GM12878 (cell line): ENCODE measurements around the gene RGP1. TPM values are rescaled to one million over a fixed set of nuclear protein-coding genes. Genes with fewer than 3 reads are reported as not detected.
A peak's percentile ranks its signal among the peaks of the same experiment; 100 is the strongest.

Experiments
- ATAC-seq: fragments of 200-7000 bp; cut with Tn5 transposase; 3 replicates; pipeline ENCODE4 v1.9.1; 2020; ENCODE audit warnings: mild to moderate bottlenecking, moderate library complexity
- BruUV-seq: library from RNA; stranded (reverse); fragments of 400-500 nt; replicated peaks from 2 replicates; lab custom pipeline; 2021; lab: Mats Ljungman, UMichigan
- CTCF ChIA-PET: fragments of 300-600 bp; sonication (Branson Sonifier 250); formaldehyde crosslinking; extraction: SDS; loops from one replicate; lab custom pipeline; 2021; ENCODE audit warnings: inconsistent platforms; lab: Yijun Ruan, JAX
- POLR2A ChIA-PET: fragments of 350-600 bp; formaldehyde crosslinking; extraction: SDS; loops from one replicate; lab custom pipeline; 2021; ENCODE audit warnings: inconsistent platforms; lab: Charles Lee
- RAD21 ChIA-PET: fragments of 300-600 bp; sonication (Branson Sonifier 250); formaldehyde crosslinking; loops from one replicate; lab custom pipeline; 2023; ENCODE audit warnings: antibody characterized with exemption; ENCODE audit not compliant: unreplicated experiment; lab: Charles Lee
- SMC1A ChIA-PET: fragments of 300-600 bp; sonication (Branson Sonifier 250); formaldehyde crosslinking; loops from one replicate; lab custom pipeline; 2023; ENCODE audit not compliant: unreplicated experiment, uncharacterized antibody; lab: Charles Lee
- DNase-seq: peaks from one replicate; pipeline ENCODE4 v3.0.0-alpha.2; 2011; ENCODE audit warnings: low read depth, low spot score
- FAIRE-seq: peaks from 3 replicates; lab custom pipeline; 2011; peaks lifted over from hg19 to GRCh38; lab: Jason Lieb, UNC
- H2AFZ ChIP-seq: 2 replicates; pipeline ENCODE4 v1.6.0; 2011; ENCODE audit warnings: low read depth, low read length, control low read depth; ENCODE audit not compliant: control insufficient read depth
- H3K27ac ChIP-seq: 2 replicates; pipeline ENCODE4 v1.5.1; 2011; ENCODE audit warnings: control low read depth; ENCODE audit not compliant: control insufficient read depth, insufficient read depth
- H3K27me3 ChIP-seq, 2 experiments: replicated peaks in 1 of 2; 2 replicates each; pipeline versions ENCODE4 v1.6.0 to v1.6.1; 2011; ENCODE audit warnings: low read length in 1 of 2; ENCODE audit not compliant: control insufficient read depth in 2 of 2, insufficient read depth in 2 of 2
- H3K36me3 ChIP-seq, 2 experiments: 2 replicates each; pipeline ENCODE4 v1.5.1; 2011; ENCODE audit warnings: low read length in 1 of 2; ENCODE audit not compliant: control insufficient read depth in 2 of 2, insufficient read depth in 2 of 2
- H3K4me1 ChIP-seq: 2 replicates; pipeline ENCODE4 v1.6.1; 2011; ENCODE audit warnings: mild to moderate bottlenecking, low read length, moderate library complexity, mixed read lengths; ENCODE audit not compliant: control insufficient read depth, insufficient read depth
- H3K4me2 ChIP-seq: 2 replicates; pipeline ENCODE4 v1.6.0; 2011; ENCODE audit warnings: control low read depth; ENCODE audit not compliant: control insufficient read depth, insufficient read depth
- H3K4me3 ChIP-seq: fragments of 200-600 bp; sonication (generic); 2 replicates; pipeline ENCODE4 v1.5.1; 2016
- H3K79me2 ChIP-seq: 2 replicates; pipeline ENCODE4 v1.6.0; 2011; ENCODE audit warnings: low read length; ENCODE audit not compliant: control insufficient read depth, insufficient read depth
- H3K9ac ChIP-seq: 2 replicates; pipeline ENCODE4 v1.8.0; 2011; ENCODE audit warnings: low read length, control low read depth, mixed read lengths; ENCODE audit not compliant: control insufficient read depth, insufficient read depth
- H3K9me3 ChIP-seq: replicated peaks from 3 replicates; pipeline ENCODE4 v1.5.1; 2011; ENCODE audit warnings: mild to moderate bottlenecking, low read length; ENCODE audit not compliant: control insufficient read depth, insufficient read depth
- H4K20me1 ChIP-seq: 2 replicates; pipeline ENCODE4 v1.6.0; 2011; ENCODE audit not compliant: control insufficient read depth, insufficient read depth
- BCLAF1 ChIP-seq: fragments of 450-650 bp; IDR thresholded peaks from 2 replicates; pipeline ENCODE4 v1.6.1; 2017; ENCODE audit warnings: antibody characterized with exemption, mild to moderate bottlenecking, moderate library complexity
- BHLHE40 ChIP-seq, 2 experiments: fragments of 450-650 bp in 1 of 2; IDR thresholded peaks; 2 replicates each; pipeline ENCODE4 v1.6.1; 2011 to 2017; ENCODE audit warnings: low read depth in 2 of 2, borderline replicate concordance in 1 of 2, improper control_type of control experiment in 1 of 2, low read length in 1 of 2, mild to moderate bottlenecking in 1 of 2
- CBX5 ChIP-seq: sonication (generic); IDR thresholded peaks from 2 replicates; pipeline ENCODE4 v1.6.1; 2016; ENCODE audit warnings: low read depth, moderate library complexity, mild to moderate bottlenecking, inconsistent platforms
- DPF2 ChIP-seq: fragments of 450-650 bp; IDR thresholded peaks from 2 replicates; pipeline ENCODE4 v1.6.1; 2017; ENCODE audit warnings: mild to moderate bottlenecking
- IKZF1 ChIP-seq: fragments of 450-650 bp; conservative IDR thresholded peaks from 2 replicates; pipeline ENCODE4 v1.6.1; 2017; ENCODE audit warnings: antibody characterized with exemption, mild to moderate bottlenecking
- IRF3 ChIP-seq: fragments of 450-650 bp; IDR thresholded peaks from 2 replicates; pipeline ENCODE4 v1.6.1; 2014; ENCODE audit warnings: mild to moderate bottlenecking
- NBN ChIP-seq: fragments of 450-650 bp; IDR thresholded peaks from 2 replicates; pipeline ENCODE4 v1.6.1; 2016
- NR2C2 ChIP-seq: IDR thresholded peaks from 2 replicates; pipeline ENCODE4 v1.6.1; 2011; ENCODE audit warnings: borderline replicate concordance, low read depth; ENCODE audit not compliant: control insufficient read depth, insufficient read length
- SP1 ChIP-seq: IDR thresholded peaks from one replicate; pipeline ENCODE4 v1.6.1; 2011; ENCODE audit warnings: low read depth, low read length
- SUZ12 ChIP-seq: fragments of 200-600 bp; sonication (generic); IDR thresholded peaks from one replicate; pipeline ENCODE4 v1.6.1; 2018; ENCODE audit warnings: antibody characterized with exemption, mild to moderate bottlenecking; ENCODE audit not compliant: unreplicated experiment
- TARDBP ChIP-seq: IDR thresholded peaks from 2 replicates; pipeline ENCODE4 v1.6.1; 2016; ENCODE audit warnings: borderline replicate concordance
- WRNIP1 ChIP-seq: IDR thresholded peaks from 2 replicates; pipeline ENCODE4 v1.6.1; 2011; ENCODE audit warnings: low read depth, low read length, improper control_type of control experiment, borderline replicate concordance
- YBX1 ChIP-seq: fragments of 450-650 bp; IDR thresholded peaks from 2 replicates; pipeline ENCODE4 v1.6.1; 2016; ENCODE audit warnings: antibody characterized with exemption
- YY1 ChIP-seq: IDR thresholded peaks from 2 replicates; pipeline ENCODE4 v1.6.1; 2011; ENCODE audit warnings: low read depth, mild to moderate bottlenecking, low read length
- WGBS: methylation state at CpG from one replicate; pipeline ENCODE4 v1.1.6; 2016; ENCODE audit warnings: low lambda C conversion rate; ENCODE audit not compliant: insufficient replicate concordance, insufficient coverage; ENCODE audit errors: missing lambda C conversion rate; 5-methylcytosine and 5-hydroxymethylcytosine counted together
- in situ Hi-C: fragments of 300-500 bp; cut with MboI; formaldehyde crosslinking; loops from 9 replicates; pipeline ENCODE4 v1.14.3; 2018; ENCODE audit warnings: mixed read lengths
- intact Hi-C: fragments of 100-400 bp; cut with micrococcal nuclease; formaldehyde crosslinking; loops from one replicate; pipeline ENCODE4 v1.14.2; 2022; ENCODE audit not compliant: unreplicated experiment
- polyA plus RNA-seq, 11 experiments: library from polyadenylated mRNA; depleted of rRNA in 4 of 11; unstranded in 6 of 11; stranded (reverse) in 5 of 11; fragments of >200 nt; fragmentation: Nextera tagmentation in 4 of 11; fragmentation: Illumina TruSeq in 1 of 11; extraction: Ambion mirVana in 4 of 11; extraction: Trizol in 1 of 11; gene quantifications; 1 replicate in 1 of 11; 2 replicates in 10 of 11; pipeline versions ENCODE4 v1.2.1 to v1.2.3, GENCODE V29; 2011 to 2016; ENCODE audit warnings: inconsistent platforms in 2 of 11, missing spikeins in 2 of 11, low read depth in 1 of 11
- total RNA-seq, 4 experiments: library from RNA; depleted of rRNA in 3 of 4; stranded (reverse); fragments of >200 nt in 3 of 4; fragmentation: Illumina TruSeq in 1 of 4; extraction: Trizol in 1 of 4; gene quantifications; 2 replicates each; pipeline versions ENCODE4 v1.2.1 to v1.2.3, GENCODE V29; 2013 to 2021
- TF ChIP-seq, protein P1 (sequence below): fragments of 450-650 bp; formaldehyde crosslinking; IDR thresholded peaks from 2 replicates; pipeline ENCODE4 v1.5.0; 2022; ENCODE audit warnings: mild to moderate bottlenecking, missing genetic modification characterization

Gene RGP1
- total and polyA plus RNA-seq, 10 of the 15 experiments (the other 5 are each of a cell fraction or from before 2014, with no cell fraction given), result 0.44 to 14.9 (median 7.4) TPM

DNA sequence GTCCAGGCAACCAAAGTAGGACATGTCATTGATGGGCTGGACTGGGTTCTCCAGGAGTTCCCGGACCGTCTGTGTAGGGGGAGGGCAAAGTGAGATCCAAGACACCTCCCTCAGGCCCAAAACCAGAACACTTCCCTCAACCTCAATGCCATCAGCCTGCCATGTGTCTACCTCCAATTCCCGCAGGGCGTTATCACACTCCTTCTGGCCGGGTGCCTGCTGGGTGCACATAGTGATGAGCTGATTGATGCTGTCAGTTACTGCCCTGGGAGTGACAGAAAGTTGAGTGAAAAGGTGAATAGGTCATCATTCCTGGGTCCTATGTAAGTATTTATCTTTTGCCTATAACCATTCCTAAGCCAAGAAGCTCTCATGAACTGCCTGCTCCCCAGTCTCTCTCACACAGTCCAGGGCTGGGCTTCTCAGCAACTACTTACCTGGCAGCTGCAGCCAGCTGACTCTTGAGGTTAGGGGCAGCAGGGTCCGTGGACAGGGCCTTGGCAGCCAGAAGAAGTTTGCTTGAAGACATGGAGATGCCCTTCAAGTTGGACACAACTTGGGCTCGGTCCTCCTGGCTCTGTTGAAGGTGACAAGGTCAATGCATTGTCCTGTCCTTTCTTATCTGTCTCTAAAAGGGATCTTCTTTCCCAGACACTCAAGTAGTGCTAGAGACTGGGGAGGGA, 38.1 kb upstream of the RGP1 start:
- WGBS, result 96% methylated on average over 7 of the region's 7 CpGs
- Histone ChIP-seq H3K27ac (no peak overlapping the region), H3K9ac (no peak overlapping the region), H2AFZ (no peak overlapping the region), H3K4me1 (peaks cover 14% of the 10 kb centered on the region), H3K36me3 (peaks cover 45 to 49% of the 10 kb centered on the region in 2 experiments), H3K4me3 (no peak overlapping the region), H3K79me2 (no peaks in the 10 kb centered on the region), H3K27me3 (no peaks in the 10 kb centered on the region), H3K4me2 (no peak overlapping the region), H3K9me3 (no peaks in the 10 kb centered on the region), H4K20me1 (no peaks in the 10 kb centered on the region)
- ChIA-PET RAD21 (no interaction called here), POLR2A (interaction anchor here (3.5 kb wide), 1 partner anchor 17 kb away, joined by 14 read pairs; no protein-coding TSS in a partner anchor), SMC1A (interaction anchor here (0.6 to 2.7 kb wide), 2 partner anchors 17 to 85 kb away, joined by 3 to 10 read pairs; no protein-coding TSS in a partner anchor), CTCF (interaction anchor here (0.6 to 5.8 kb wide), 5 partner anchors 15 to 50 kb away, joined by 3 to 39 read pairs (median 4); no protein-coding TSS in a partner anchor)
- FAIRE-seq, result no peak
- in situ Hi-C loops, result no loop called here
- BruUV-seq, result TSS peak; percentile 46
- intact Hi-C loops, result no loop called here
- no peak for DNase-seq
- no peak for ATAC-seq
- TF ChIP-seq YY1, result no peak
- no peak for TF ChIP-seq BCLAF1
- no peak for TF ChIP-seq SP1
- TF ChIP-seq BHLHE40 (IDR thresholded peaks at IDR 0.05; ENCODE audit: borderline replicate concordance in 1 of 2, low read depth in 2 of 2, low read length in 1 of 2), result no peak
- no peak for TF ChIP-seq TARDBP
- TF ChIP-seq DPF2, result no peak
- no peak for TF ChIP-seq NBN
- no peak for TF ChIP-seq SUZ12
- TF ChIP-seq IRF3, result no peak
- TF ChIP-seq NR2C2, result no peak
- TF ChIP-seq, protein P1, sequence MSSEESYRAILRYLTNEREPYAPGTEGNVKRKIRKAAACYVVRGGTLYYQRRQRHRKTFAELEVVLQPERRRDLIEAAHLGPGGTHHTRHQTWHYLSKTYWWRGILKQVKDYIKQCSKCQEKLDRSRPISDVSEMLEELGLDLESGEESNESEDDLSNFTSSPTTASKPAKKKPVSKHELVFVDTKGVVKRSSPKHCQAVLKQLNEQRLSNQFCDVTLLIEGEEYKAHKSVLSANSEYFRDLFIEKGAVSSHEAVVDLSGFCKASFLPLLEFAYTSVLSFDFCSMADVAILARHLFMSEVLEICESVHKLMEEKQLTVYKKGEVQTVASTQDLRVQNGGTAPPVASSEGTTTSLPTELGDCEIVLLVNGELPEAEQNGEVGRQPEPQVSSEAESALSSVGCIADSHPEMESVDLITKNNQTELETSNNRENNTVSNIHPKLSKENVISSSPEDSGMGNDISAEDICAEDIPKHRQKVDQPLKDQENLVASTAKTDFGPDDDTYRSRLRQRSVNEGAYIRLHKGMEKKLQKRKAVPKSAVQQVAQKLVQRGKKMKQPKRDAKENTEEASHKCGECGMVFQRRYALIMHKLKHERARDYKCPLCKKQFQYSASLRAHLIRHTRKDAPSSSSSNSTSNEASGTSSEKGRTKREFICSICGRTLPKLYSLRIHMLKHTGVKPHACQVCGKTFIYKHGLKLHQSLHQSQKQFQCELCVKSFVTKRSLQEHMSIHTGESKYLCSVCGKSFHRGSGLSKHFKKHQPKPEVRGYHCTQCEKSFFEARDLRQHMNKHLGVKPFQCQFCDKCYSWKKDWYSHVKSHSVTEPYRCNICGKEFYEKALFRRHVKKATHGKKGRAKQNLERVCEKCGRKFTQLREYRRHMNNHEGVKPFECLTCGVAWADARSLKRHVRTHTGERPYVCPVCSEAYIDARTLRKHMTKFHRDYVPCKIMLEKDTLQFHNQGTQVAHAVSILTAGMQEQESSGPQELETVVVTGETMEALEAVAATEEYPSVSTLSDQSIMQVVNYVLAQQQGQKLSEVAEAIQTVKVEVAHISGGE (CRISPR knock-in tag), result no peak
- TF ChIP-seq CBX5, result no peak
- no peak for TF ChIP-seq IKZF1
- TF ChIP-seq WRNIP1, result no peak
- TF ChIP-seq YBX1, result no peak
